ENCODE data around the gene SAP30BP.

SAP30BP gene

DNA sequence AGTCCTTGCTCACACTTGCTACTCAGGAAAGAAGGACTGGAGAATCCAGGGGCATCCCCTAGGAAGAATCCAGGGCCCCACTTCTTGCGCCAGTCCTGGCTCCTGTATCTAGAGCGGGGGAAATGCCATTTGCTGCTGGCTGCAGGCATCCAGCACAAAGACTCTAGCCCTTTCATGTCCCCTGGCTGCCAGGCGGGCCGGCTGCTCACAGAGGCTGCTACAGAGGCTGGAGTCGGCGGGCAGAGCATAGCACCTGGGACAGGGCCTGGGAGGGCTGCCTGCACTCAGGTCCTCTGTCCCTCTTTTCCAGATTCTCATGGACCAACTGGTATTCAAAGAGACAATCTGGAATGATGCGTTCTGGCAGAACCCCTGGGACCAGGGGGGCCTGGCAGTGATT is 20.1 kb upstream of the SAP30BP start:
- no peak for DNase-seq (ENCODE audit: low read depth, low spot score)

DNA sequence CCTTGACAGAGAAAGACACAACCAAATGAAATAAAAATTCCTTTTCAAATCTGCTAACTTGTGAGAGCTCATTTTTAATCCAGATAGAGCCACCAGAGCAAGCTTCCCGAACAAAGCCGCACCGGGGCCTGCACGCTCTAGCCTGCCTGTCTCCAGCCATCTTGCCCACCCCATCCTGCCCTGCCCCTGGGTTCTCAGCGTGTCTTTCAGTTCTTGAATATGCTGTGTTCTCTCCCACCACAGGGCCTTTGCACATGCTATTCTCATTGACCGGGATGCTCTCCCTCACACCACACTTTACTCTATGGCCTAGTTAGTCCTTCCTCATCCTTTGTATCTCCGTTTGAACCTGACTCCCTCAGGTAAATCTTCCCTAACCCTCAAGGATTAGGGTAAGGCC is 19.2 kb upstream of the SAP30BP start:
- no peak for DNase-seq (ENCODE audit: low read depth, low spot score)

DNA sequence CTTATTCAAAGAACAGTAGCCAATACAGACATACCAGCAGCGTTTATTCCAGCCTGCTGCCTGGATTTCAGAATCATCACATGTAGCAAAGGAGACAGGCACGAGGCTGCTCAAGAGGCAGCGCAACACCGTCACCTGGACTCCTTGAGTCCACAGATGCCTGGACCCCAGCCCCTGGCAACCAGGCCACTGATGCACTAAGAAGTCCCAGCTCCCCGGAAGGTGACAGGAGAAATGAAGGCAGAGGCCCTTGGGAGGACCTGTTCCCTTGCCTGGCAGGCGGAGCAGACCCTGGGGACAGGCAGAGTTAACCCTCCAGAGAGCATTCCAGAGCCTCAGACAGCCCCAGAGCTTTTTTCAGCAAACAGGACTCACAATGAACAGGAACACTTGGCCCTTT is 17.5 kb upstream of the SAP30BP start:
- DNase-seq (ENCODE audit: low read depth, low spot score) = no peak

DNA sequence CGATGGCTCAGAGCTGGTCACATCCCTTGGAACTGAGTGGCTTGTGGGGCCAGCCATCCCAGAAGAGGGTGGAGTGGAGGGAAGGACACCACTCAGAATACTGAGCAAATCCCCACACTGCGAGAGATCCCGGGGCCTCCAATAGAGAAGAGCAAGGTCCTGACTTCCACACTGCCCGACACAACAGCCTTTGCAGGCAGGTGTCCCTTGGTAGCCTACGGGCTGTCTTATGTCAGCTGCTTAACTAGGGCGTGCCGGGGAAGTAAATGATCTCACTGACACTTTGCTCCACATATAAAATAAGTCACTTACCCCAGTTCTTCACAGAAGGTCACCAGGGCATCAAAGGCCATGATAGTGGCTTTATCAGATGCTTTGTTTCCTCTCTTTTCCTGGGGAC is 16.3 kb upstream of the SAP30BP start:
- no peak for DNase-seq (ENCODE audit: low read depth, low spot score)

DNA sequence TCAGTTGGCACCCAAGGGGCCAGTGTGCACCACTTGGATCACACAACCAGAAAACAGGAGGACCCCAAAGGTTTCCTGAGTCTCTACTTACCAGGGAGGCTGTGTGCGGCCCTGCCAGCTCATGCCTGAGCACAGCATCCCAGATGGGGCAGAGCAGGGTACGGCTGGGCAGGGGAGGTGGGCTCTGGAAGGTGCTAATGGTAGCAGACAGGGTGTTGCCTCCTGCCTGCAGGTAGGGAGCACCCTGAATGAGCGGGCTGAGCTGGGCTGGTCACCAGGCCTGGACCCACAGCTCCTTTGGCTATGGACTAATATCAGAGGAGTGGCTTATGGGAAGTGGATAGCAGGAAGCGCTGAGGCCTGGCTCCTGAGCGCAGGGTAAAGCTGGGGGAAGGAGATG is 14.8 kb upstream of the SAP30BP start:
- no peak for DNase-seq (ENCODE audit: low read depth, low spot score)

DNA sequence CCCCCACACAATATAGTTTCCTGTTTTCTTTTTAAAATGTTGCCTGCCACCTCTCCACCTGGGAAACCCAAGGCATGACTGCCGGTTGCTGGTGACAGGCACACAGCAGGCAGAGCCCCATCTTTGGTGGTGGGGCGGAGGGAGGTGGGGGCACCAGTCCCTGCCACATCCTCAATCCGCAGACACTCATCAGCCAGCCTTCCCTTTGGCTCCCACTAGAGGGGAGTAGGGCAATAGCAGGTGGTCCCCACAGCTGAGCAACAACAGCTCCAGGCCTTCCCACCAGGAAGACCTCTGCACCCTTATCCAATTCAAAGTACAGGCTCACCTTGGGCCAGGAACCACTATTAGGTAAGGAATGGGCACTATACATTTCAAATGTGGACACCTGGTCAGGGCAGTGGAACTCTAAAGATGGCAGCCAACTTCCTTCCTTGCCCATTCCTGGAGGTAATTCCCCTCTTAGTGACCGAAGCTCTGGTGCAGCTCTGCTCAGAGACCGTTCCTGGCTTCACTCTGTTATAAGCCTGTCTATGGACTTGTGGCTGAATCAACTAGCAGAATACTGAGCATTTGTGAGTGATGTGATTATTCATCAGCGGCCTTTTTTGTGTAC is 14.1 kb upstream of the SAP30BP start:
- no peak for DNase-seq (ENCODE audit: low read depth, low spot score)

DNA sequence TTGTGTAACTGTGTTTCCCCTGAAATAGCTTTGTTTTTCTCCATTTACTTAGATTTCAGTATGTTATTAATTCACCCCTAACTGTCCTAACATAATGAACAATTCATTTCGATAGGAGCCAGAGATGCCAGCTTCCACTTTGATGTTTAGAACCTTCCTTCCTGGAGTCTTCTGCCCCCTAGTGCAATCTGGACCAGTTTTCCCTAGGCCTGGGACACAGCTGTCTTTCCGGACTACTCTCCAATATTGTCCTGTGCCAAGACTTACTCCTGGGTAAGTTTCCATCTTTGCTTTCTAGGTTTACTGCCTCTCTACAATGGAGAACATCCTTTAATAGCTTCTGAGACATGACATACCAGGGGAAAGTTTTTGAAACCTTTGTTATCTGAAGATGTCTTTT is 13.0 kb upstream of the SAP30BP start:
- DNase-seq (ENCODE audit: low read depth, low spot score) = no peak

DNA sequence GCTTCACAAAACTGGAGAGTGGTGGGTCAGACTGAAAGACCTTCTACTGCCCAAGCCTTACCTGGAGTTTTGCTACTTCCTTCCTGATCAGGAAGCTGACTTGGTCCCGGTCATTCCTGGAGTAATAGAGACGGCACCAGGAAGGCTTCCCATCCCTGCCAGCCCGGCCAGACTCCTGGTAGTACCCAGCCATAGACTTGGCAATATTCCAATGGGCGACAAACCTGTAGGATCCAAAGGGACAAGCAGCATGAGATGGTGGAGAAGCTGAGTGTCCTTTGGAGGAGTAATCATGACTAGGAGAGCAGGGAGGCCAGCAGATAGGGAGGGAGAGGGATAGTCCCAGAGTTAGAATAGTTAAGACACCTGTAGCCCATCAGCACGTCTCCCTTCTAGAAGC is 8.9 kb upstream of the SAP30BP start:
- no peak for DNase-seq (ENCODE audit: low read depth, low spot score)

DNA sequence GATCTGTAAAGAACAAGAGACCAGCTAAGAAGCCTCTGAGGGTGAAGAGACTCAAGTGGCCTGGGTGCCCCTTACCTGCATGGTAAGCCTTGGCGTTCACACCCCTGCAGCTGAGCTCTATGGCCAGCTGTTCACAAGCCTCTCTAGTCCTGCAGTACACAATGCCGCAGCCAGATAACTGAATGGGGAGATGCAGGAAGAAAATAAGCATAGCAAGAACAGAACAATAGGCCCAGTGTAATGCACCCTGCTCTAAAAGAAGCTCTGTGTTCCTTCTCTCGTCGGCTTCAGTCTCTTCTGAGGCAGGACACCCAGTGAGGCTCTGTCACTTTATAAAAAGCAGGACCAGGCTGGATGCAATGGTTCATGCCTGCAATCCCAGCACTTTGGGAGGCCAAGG is 5.6 kb upstream of the SAP30BP start:
- DNase-seq (ENCODE audit: low read depth, low spot score) = no peak

DNA sequence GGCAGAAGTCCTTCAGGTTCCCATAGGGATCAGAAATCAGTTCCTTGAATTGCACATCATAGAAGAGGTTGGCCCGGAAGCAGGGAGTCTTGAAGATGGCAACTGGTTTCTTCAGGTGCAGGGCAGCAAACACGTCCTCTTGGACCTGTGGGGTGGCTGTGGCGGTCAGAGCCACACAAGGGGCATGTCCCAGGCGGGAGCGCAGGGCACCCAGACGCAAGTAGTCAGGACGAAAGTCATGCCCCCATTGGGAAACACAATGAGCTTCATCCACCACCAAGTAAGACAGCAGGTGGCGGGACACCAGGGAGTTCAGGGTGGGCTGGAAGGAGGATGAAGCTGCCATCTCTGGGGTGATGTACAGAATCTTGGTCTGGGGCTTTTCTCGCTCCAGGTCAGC is 4.6 kb upstream of the SAP30BP start:
- no peak for DNase-seq (ENCODE audit: low read depth, low spot score)

DNA sequence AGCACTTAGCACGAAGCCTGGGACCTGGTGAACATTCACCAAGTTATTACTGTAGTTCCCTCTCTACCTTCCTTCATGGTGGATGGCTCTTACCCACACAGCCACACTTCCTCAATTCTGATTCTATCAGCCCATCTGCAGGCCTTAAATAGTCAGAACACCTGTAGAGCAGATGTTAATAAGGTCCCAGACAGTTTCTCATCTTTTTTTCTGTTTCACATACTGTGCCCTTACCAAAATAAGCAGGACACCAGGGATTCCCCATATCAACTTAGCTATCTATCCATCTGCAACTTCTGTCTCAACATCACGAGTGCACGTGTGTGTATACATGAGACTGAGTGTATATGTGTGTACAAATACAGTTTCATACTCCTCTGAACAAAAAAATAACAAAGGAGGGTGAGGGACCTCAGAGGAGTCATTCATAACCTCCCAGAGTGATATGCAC is 3.0 kb upstream of the SAP30BP start:
- DNase-seq (ENCODE audit: low read depth, low spot score) = no peak

DNA sequence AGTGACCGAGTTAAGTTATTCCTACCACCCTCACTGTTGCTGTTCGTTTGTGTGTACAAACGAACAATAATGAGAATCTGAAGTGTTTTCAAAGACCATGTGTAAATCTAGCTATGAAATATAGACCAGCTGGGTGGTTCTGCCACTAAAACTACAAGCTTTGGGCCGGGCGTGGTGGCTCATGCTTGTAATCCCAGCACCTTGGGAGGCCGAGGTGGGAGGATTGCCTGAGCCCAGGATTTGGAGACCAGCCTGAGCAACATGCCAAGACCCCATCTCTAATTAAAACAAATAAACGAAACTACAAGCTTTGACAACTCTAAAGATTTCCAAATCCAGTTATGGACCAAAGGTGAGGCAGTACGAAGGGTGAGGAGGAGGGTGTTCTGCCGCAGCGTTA is 1.2 kb upstream of the SAP30BP start:
- no peak for DNase-seq (ENCODE audit: low read depth, low spot score)

DNA sequence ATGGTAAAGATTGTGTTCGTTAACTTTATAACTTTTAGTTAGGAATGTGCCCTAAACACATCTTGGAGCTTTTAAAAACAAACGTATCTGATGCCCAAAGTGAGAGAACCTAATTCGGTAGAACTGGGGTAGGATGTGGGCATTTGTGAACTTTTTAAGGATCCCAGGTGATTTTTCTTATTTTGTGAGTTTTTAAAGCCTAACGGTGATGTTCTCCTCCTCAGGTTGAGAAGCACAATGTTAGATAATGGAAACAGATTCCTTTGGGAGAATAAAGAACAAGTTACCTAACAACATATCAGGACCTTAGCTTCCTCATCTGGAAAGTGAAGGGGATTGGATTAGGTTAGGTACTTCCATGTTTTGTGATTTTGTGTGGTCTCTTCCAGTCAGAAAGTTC is 687 bp downstream of the SAP30BP start:
- no peak for DNase-seq (ENCODE audit: low read depth, low spot score)

DNA sequence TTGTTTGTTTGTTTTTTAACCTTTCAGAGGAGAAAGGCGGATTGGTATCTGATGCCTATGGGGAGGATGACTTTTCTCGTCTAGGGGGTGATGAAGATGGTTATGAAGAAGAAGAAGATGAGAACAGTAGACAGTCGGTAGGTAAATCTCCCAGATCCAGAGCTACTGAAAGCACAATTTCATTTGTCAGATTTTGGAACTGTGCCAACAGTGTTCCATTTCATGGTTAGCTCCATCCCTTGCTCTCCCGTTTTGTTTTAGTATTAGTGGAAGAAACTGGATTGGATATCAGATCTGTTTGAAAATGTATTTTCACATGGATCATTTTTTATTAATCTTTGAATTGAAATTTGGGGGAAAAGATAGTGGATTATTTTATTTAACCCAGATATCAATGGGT is 1.4 kb downstream of the SAP30BP start:
- DNase-seq (ENCODE audit: low read depth, low spot score) = no peak

DNA sequence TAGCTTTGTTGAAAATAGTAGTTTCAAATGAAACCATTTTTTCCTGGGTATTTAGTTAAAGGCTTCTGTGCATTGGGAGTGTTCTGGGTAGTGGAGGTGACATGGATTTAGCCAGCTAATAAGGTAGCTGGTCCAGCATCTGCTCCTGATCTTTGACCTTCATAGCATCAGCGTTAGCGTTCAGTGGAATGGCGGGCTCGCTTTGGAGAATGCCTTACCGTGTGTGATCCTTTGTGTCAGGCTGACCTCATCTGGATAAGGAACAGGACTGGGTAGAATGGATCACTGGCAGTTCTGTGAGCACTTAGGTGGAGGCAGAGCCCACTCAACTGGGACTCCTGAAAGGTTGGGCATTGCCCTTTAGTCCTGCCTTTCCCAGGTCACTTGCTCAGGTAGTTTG is 3.7 kb downstream of the SAP30BP start:
- DNase-seq (ENCODE audit: low read depth, low spot score) = no peak

DNA sequence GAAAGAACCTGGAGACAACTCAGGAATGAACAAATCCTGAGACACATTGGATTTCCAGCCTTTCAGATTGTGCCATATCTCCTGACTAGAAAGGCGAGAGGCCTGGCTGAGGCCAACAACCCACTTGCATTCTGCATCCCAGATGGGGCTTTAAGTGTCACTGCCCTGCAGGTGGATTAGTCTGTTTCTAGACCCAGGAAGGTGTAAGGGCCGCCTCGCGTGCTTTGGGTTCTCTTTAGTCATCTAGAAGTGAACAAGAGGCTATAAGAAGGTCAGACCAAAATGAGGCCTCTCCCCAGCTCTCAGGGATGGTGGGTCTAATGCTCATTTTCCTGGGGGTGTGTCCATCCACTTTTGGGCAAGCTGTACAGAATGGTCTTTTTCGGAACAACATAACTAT is 4.9 kb downstream of the SAP30BP start:
- no peak for DNase-seq (ENCODE audit: low read depth, low spot score)

DNA sequence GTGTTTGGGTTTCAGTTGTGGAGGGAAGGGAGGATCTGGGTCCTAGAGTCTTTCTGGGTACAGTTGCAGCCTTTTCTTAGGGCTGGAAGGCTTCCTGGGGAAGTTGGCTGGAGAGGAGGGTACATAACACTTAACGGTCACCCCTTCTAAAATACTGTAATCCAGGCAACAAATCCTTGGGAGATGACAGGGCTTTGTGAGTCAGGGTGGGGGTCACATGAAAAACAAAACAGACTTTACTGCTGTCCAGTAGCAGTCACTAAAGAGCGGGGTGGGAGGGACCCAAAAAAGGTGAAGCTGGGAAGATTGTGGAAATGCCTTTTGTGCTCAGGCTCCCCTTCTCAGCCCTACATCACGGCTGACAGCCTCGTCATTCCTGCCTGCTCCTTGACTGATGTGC is 6.3 kb downstream of the SAP30BP start:
- DNase-seq (ENCODE audit: low read depth, low spot score) = no peak

DNA sequence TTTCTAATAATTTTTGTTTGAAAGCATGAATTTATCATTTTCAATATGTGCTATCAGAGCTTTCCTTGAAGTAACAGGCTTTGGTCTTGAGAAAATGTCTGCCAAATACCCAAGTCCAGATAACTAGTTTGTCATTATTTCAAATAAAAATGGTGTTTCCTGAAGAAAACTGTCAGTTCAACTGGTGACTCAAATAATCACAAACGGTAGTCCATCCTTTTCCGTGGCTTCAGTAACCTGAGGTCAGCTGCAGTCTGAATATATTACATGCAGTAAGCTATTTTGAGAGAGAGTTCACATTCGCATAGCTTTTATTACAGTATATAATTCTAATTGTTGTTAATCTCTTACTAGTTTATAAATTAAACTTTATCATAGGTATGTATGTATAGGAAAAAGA is 9.3 kb downstream of the SAP30BP start:
- no peak for DNase-seq (ENCODE audit: low read depth, low spot score)

DNA sequence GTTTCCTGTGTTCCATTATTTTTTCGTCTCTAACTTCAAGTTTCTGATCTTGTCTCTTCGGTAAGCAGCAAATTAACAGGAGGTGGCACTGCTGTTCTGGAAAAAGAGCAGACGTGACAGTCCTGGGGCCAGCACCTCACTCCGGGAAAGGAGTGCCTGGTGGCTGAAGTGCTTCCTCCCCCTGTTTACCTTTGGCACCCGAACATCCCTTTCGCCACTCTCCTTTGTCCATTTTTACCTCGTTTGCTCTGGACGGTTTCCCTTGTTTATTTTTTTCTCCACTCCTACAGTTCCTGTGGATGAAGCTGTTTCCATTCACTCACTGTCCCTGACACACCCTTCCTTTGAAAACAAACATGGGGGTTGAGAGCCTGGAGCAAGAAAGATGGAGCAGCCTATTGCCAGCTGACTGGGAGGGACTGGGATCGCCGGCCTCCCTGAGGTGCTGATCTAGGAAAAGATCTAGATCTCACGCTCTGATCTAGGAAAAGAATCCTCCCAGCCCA is 12.6 kb downstream of the SAP30BP start:
- no peak for DNase-seq (ENCODE audit: low read depth, low spot score)

DNA sequence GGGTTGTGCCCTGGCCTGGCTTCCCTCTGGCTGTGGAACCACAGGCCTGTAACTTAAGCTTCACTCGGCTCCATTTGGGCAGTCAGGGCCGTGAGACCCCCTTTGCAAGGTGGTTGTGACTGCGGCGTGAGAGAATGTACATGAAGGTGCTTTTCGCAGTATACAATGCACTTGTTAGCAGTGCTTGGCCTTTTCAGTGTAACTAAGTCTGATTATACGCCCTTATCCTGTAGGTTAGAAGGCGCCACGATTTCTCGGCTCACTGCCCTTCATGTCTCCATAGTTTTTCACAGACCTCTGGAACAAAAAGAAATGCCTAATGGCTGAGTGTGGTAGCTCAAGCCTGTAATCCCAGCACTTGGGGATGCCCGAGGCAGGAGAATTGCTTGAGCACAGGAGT is 13.3 kb downstream of the SAP30BP start:
- DNase-seq (ENCODE audit: low read depth, low spot score) = no peak

DNA sequence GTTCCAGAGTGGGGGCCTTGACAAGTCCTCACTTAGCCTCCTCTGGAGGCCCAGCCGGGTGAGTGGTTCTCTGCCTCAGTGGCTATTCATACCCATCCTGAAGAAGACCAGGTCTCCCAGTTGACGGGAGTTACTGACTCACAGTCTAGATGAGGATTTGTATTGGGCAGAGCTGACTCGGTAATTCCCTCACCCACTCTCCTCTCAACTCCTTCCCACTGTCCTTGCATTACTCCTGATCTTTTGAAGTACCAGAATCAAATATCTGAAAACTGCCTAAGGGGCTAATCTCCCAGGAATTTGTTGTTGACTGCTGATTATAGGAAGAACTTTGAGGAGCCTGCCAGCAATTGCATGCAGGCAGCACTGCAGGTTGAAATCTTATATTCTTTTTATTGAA is 14.2 kb downstream of the SAP30BP start:
- DNase-seq (ENCODE audit: low read depth, low spot score) = no peak

DNA sequence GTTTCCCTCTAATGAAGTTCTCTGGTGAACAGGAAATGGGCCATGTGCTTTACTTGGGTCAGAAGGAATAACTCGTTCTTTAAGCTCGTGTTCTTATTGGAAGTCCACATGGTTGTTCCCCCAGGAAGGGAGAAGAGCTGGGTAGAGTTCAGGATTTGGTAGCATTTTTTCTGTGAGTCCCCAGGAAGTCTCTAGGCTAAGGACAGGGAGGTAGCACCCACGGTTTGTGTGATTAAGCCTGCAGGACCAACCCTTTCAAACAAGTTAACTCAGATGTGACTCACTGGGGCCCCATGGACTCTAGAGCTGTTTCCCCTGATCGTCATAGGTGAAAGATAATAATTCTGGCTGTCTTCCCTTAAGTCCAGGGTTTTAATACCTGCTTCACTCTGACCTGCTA is 16.4 kb downstream of the SAP30BP start:
- DNase-seq (ENCODE audit: low read depth, low spot score) = no peak

DNA sequence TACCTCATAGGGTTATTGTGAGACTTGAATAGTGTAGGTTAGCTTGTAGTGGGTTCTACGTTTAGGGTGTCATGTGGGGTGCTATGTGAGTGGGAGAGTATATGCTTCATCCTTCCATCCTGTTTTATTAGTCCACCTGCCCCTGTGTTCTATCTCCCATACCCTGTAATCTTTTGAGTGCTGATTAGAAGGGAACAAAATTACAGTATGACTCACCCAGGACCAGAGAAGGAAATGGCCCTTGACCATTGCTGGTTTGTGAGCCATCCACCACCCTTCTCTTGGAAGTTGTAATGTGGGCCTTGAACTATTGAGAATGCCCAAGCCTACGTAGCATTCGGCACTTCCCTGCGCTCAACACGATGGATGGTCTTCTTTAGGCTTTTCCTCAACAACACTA is 17.1 kb downstream of the SAP30BP start:
- DNase-seq (ENCODE audit: low read depth, low spot score) = no peak

DNA sequence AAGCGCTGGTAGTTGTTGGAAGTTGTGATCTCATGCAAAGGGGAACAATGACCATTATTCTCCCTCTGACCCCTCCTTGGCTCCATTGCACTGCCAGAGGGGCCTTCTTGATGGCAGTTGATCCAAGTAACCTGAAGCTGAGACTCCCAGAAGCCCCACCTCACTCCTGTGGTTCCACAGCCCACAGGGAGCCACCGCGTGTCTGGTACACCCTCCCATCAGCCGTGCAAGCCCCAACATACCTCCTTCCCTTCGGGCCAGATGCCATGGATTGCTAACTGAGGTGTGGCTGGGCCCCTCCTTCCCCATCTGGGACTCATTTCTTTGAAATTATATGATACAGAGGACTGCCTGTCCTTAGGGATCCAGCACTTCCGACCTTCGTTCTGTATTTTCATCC is 17.8 kb downstream of the SAP30BP start:
- no peak for DNase-seq (ENCODE audit: low read depth, low spot score)
